HEK293T (cell line): ENCODE data around the gene PSMC4.

Experiments used
- ELF4 ChIP-seq: fragments of 450-650 bp; IDR thresholded peaks from 2 replicates; pipeline ENCODE4 v1.6.1; 2017; ENCODE audit warnings: antibody characterized with exemption
- FOXM1 ChIP-seq: fragments of 450-650 bp; IDR thresholded peaks from 2 replicates; pipeline ENCODE4 v1.6.1; 2017; ENCODE audit warnings: mild to moderate bottlenecking, borderline replicate concordance
- L3MBTL2 ChIP-seq: fragments of 450-650 bp; conservative IDR thresholded peaks from 2 replicates; pipeline ENCODE4 v1.6.1; 2016; ENCODE audit warnings: mild to moderate bottlenecking
- SP1 ChIP-seq: fragments of 450-650 bp; IDR thresholded peaks from 2 replicates; pipeline ENCODE4 v1.6.1; 2017

DNA sequence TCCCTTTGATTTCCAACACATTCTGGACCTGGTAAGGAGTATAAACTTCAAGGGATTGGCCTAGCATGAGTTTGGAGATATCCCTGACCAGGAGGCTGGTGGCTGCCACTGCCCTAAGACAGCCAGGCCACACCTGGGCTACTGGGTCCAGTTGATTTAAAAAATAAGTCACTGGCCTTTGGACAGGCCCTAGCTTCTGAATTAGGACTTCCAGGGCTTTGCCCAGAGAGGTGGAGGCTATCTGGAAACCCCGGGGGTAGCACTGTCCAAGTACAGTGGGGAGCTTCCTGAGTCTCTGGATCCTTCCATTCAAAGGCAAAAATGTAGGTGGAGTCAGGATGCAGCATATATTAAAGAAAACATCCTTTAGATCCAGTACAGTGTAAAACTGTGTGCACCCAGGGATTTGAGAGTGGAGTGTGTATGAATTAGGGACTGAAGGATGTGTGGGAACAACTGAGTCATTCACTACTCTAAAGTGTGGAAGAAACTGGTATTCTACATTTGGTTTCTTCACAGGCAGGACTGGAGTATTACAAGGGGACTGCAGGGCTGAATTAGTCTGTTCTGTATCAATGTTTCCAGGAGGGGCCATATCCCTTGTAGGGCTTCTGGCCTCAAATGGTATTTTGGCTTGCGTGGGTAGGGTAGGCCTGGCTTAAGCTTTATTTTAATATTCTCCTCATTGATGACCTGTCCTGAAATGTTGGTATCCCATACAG lies 21.8 kb upstream of the PSMC4 start:
- no peak for TF ChIP-seq SP1
- TF ChIP-seq ELF4 = no peak
- TF ChIP-seq FOXM1 = no peak
- no peak for TF ChIP-seq L3MBTL2
